Measurements from ENCODE around the gene GRM1.

DNA sequence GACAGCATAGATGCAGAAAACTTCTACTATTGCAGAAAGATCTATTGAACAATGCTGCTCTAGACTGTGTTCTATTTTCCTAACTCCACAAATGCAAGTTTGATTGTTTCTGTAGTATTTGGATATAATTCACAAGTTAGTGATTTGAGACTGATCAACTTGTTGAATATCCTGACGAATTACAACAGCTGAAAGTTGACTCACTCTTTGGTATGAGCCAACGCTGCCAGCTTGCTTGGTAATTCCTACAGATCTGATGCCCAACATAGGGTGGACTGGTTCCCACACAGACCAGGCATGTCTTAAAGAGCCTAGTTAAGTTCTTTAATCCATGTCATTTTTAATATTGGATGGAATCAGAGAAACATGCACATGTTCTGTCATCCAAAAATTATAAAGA, 283.7 kb downstream of the GRM1 start:
- TF ChIP-seq BHLHE40 (IDR thresholded peaks at IDR 0.05; ENCODE audit: borderline replicate concordance): no peak
- no peak for TF ChIP-seq FOXM1 (IDR thresholded peaks at IDR 0.05; ENCODE audit: borderline replicate concordance)
- TF ChIP-seq NFRKB (IDR thresholded peaks at IDR 0.05): no peak
- TF ChIP-seq ARNT (IDR thresholded peaks at IDR 0.05): no peak
